IMR-90 (cell line): ENCODE measurements around the gene GNPTG. TPM values are rescaled to one million over a fixed set of nuclear protein-coding genes. Genes with fewer than 3 reads are reported as not detected.

Source experiments
- ATAC-seq: fragments of 200-7000 bp; cut with Tn5 transposase; 2 replicates; pipeline ENCODE4 v1.9.1; 2020; ENCODE audit warnings: low read depth, mild to moderate bottlenecking, moderate library complexity
- BruUV-seq: library from RNA; stranded (reverse); fragments of 400-500 nt; replicated peaks from 2 replicates; lab custom pipeline; 2021; lab: Mats Ljungman, UMichigan
- CTCF ChIA-PET: fragments of 300-600 bp; formaldehyde crosslinking; extraction: SDS; loops from one replicate; lab custom pipeline; 2021; ENCODE audit warnings: antibody characterized with exemption; lab: Yijun Ruan, JAX
- POLR2A ChIA-PET: fragments of 300-600 bp; sonication (Branson Sonifier 250); formaldehyde crosslinking; loops from one replicate; lab custom pipeline; 2022; ENCODE audit warnings: antibody characterized with exemption; ENCODE audit not compliant: unreplicated experiment; lab: Charles Lee
- DNase-seq: peaks from one replicate; pipeline ENCODE4 v3.0.0; 2013
- H2AFZ ChIP-seq: replicated peaks from 2 replicates; pipeline ENCODE3; 2013; ENCODE audit warnings: low read length, mild to moderate bottlenecking; ENCODE audit not compliant: poor library complexity
- H2AK5ac ChIP-seq: 2 replicates; pipeline ENCODE4 v1.6.1; 2013; ENCODE audit warnings: low read depth, low read length, inconsistent platforms
- H2AK9ac ChIP-seq: replicated peaks from 2 replicates; pipeline ENCODE3; 2013; ENCODE audit warnings: mild to moderate bottlenecking, low read depth, low read length, moderate library complexity; ENCODE audit not compliant: poor library complexity
- H2BK120ac ChIP-seq: 2 replicates; pipeline ENCODE4 v1.6.1; 2013; ENCODE audit warnings: low read depth, low read length, inconsistent platforms
- H2BK15ac ChIP-seq: 3 replicates; pipeline ENCODE4 v1.6.1; 2013; ENCODE audit warnings: low read depth, low read length, inconsistent platforms
- H2BK20ac ChIP-seq: 2 replicates; pipeline ENCODE4 v1.6.1; 2013; ENCODE audit warnings: low read depth, mild to moderate bottlenecking, inconsistent platforms, low read length, moderate library complexity
- H2BK5ac ChIP-seq: 2 replicates; pipeline ENCODE4 v1.6.1; 2013; ENCODE audit warnings: mild to moderate bottlenecking, low read depth, low read length, inconsistent platforms; ENCODE audit not compliant: poor library complexity, severe bottlenecking
- H3K14ac ChIP-seq: replicated peaks from 2 replicates; pipeline ENCODE4 v1.6.1; 2013; ENCODE audit warnings: low read depth, low read length, inconsistent platforms
- H3K18ac ChIP-seq: 2 replicates; pipeline ENCODE4 v1.6.1; 2013; ENCODE audit warnings: low read depth, low read length, control low read depth
- H3K23ac ChIP-seq: 2 replicates; pipeline ENCODE4 v1.6.1; 2013; ENCODE audit warnings: low read depth, low read length, inconsistent platforms
- H3K27ac ChIP-seq: 2 replicates; pipeline ENCODE4 v1.5.1; 2013; ENCODE audit warnings: mild to moderate bottlenecking, control low read depth, low read length; ENCODE audit not compliant: insufficient read depth
- H3K27me3 ChIP-seq: 2 replicates; pipeline ENCODE4 v1.6.1; 2013; ENCODE audit warnings: low read length; ENCODE audit not compliant: control insufficient read depth, insufficient read depth
- H3K36me3 ChIP-seq: 2 replicates; pipeline ENCODE4 v1.6.1; 2013; ENCODE audit warnings: low read length, mixed read lengths; ENCODE audit not compliant: control insufficient read depth, insufficient read depth
- H3K4ac ChIP-seq: 2 replicates; pipeline ENCODE4 v1.6.1; 2013; ENCODE audit warnings: low read depth, low read length, inconsistent platforms
- H3K4me1 ChIP-seq: 2 replicates; pipeline ENCODE4 v1.6.1; 2013; ENCODE audit warnings: low read length, mixed read lengths; ENCODE audit not compliant: control insufficient read depth, insufficient read depth
- H3K4me2 ChIP-seq: 2 replicates; pipeline ENCODE4 v1.6.1; 2013; ENCODE audit warnings: low read depth, mild to moderate bottlenecking, control low read depth, low read length, moderate library complexity
- H3K4me3 ChIP-seq: 2 replicates; pipeline ENCODE4 v1.5.1; 2013; ENCODE audit warnings: low read depth, mild to moderate bottlenecking, control low read depth, low read length, moderate library complexity; ENCODE audit not compliant: insufficient read depth
- H3K56ac ChIP-seq: 2 replicates; pipeline ENCODE4 v1.6.1; 2013; ENCODE audit warnings: low read length, inconsistent platforms; ENCODE audit not compliant: insufficient read depth; ENCODE audit errors: extremely low read depth
- H3K79me1 ChIP-seq, 2 experiments: 2 replicates each; pipeline ENCODE4 v1.6.1; 2013; ENCODE audit warnings: low read length in 2 of 2, inconsistent platforms in 1 of 2, low read depth in 1 of 2
- H3K9ac ChIP-seq: 2 replicates; pipeline ENCODE4 v1.6.1; 2013; ENCODE audit warnings: low read depth, low read length, control low read depth
- H3K9me1 ChIP-seq: 2 replicates; pipeline ENCODE4 v1.6.1; 2013; ENCODE audit warnings: low read length, inconsistent platforms; ENCODE audit not compliant: insufficient read depth
- H3K9me3 ChIP-seq: 2 replicates; pipeline ENCODE4 v1.6.1; 2013; ENCODE audit warnings: low read length; ENCODE audit not compliant: control insufficient read depth, insufficient read depth
- H4K20me1 ChIP-seq: 2 replicates; pipeline ENCODE4 v1.6.1; 2013; ENCODE audit warnings: low read length, inconsistent platforms; ENCODE audit not compliant: insufficient read depth
- H4K5ac ChIP-seq: 2 replicates; pipeline ENCODE4 v1.6.1; 2013; ENCODE audit warnings: mild to moderate bottlenecking, low read depth, low read length, control low read depth
- H4K8ac ChIP-seq, 2 experiments: 2 replicates each; pipeline ENCODE4 v1.6.1; 2013; ENCODE audit warnings: low read depth in 2 of 2, low read length in 2 of 2, control low read depth in 1 of 2, inconsistent platforms in 1 of 2
- H4K91ac ChIP-seq: 2 replicates; pipeline ENCODE4 v1.6.1; 2013; ENCODE audit warnings: low read depth, low read length, inconsistent platforms; ENCODE audit not compliant: insufficient read depth
- BHLHE40 ChIP-seq: fragments of 150-350 bp; IDR thresholded peaks from 2 replicates; pipeline ENCODE4 v1.6.1; 2016; ENCODE audit warnings: mild to moderate bottlenecking, low read depth, low read length
- CTCF ChIP-seq: conservative IDR thresholded peaks from 2 replicates; pipeline ENCODE4 v1.5.1; 2012; ENCODE audit warnings: mild to moderate bottlenecking, low read depth, low read length, improper control_type of control experiment
- ELK1 ChIP-seq: fragments of 150-350 bp; IDR thresholded peaks from 2 replicates; pipeline ENCODE4 v1.6.1; 2016; ENCODE audit warnings: low read depth, mild to moderate bottlenecking, low read length, moderate library complexity, borderline replicate concordance
- MAFK ChIP-seq: IDR thresholded peaks from 2 replicates; pipeline ENCODE4 v1.6.1; 2012; ENCODE audit warnings: low read depth, low read length, improper control_type of control experiment
- MAZ ChIP-seq: IDR thresholded peaks from 2 replicates; pipeline ENCODE4 v1.6.1; 2012; ENCODE audit warnings: low read depth, mild to moderate bottlenecking, low read length, improper control_type of control experiment, moderate library complexity, borderline replicate concordance
- MXI1 ChIP-seq: IDR thresholded peaks from 2 replicates; pipeline ENCODE4 v1.6.1; 2012; ENCODE audit warnings: low read depth, mild to moderate bottlenecking, low read length, moderate library complexity, borderline replicate concordance
- NFE2L2 ChIP-seq: fragments of 150-350 bp; IDR thresholded peaks from 2 replicates; pipeline ENCODE4 v1.6.1; 2016; ENCODE audit warnings: low read depth, mild to moderate bottlenecking, low read length
- POLR2A ChIP-seq: IDR thresholded peaks from 2 replicates; pipeline ENCODE4 v1.6.1; 2012; ENCODE audit warnings: mild to moderate bottlenecking, low read depth, low read length
- RAD21 ChIP-seq: IDR thresholded peaks from 2 replicates; pipeline ENCODE4 v1.6.1; 2012; ENCODE audit warnings: low read length, improper control_type of control experiment
- RCOR1 ChIP-seq: IDR thresholded peaks from 2 replicates; pipeline ENCODE4 v1.6.1; 2012; ENCODE audit warnings: mild to moderate bottlenecking, low read length, improper control_type of control experiment; ENCODE audit not compliant: insufficient replicate concordance
- RFX5 ChIP-seq: IDR thresholded peaks from 2 replicates; pipeline ENCODE4 v1.8.0; 2012; ENCODE audit warnings: low read depth, mild to moderate bottlenecking, low read length, moderate library complexity
- SMC3 ChIP-seq: fragments of 150-350 bp; IDR thresholded peaks from 2 replicates; pipeline ENCODE4 v1.6.1; 2016; ENCODE audit warnings: low read depth, mild to moderate bottlenecking, antibody characterized with exemption, low read length, moderate library complexity
- USF2 ChIP-seq: fragments of 150-350 bp; IDR thresholded peaks from 2 replicates; pipeline ENCODE4 v1.6.1; 2017; ENCODE audit warnings: mild to moderate bottlenecking, antibody characterized with exemption, low read length, low read depth
- WGBS, 2 experiments: methylation state at CpG; one replicate each; pipeline versions ENCODE4 v1.1.5 to v1.1.7; 2013; ENCODE audit warnings: missing lambda C conversion rate in 2 of 2; ENCODE audit not compliant: insufficient read length in 1 of 2; ENCODE audit errors: extremely low coverage in 2 of 2; 5-methylcytosine and 5-hydroxymethylcytosine counted together
- dilution Hi-C: fragments of 300-500 bp; cut with HindIII; formaldehyde crosslinking; loops from one replicate; pipeline ENCODE4 v1.14.3; 2018; ENCODE audit warnings: low sequenced_read_pairs; ENCODE audit not compliant: unreplicated experiment
- in situ Hi-C: fragments of 300-500 bp; cut with MboI; formaldehyde crosslinking; loops from 3 replicates; pipeline ENCODE4 v1.14.3; 2019; ENCODE audit warnings: low sequenced_read_pairs, inconsistent platforms, mixed read lengths
- intact Hi-C: fragments of 100-400 bp; cut with micrococcal nuclease; formaldehyde crosslinking; loops from 2 replicates; pipeline ENCODE4 v1.10.0; 2022
- polyA plus RNA-seq, 3 experiments: library from polyadenylated mRNA; depleted of rRNA; stranded (reverse); fragments of >200 nt; gene quantifications; 2 replicates each; pipeline ENCODE4 v1.2.3, GENCODE V29; 2012; ENCODE audit warnings: low replicate concordance in 1 of 3
- total RNA-seq: library from RNA; depleted of rRNA; stranded (reverse); fragments of >200 nt; gene quantifications from 2 replicates; pipeline ENCODE4 v1.2.3, GENCODE V29; 2012

The GNPTG gene
- total and polyA plus RNA-seq, 2 of the 4 experiments (the other 2 are of a cell fraction): 14.9 to 70.8 TPM

GRCh38 chr16:1323296-1324239 is 28.2 kb upstream of the GNPTG start:
- no peak overlapping the region for H2BK120ac ChIP-seq

More at GRCh38 chr16:1323296-1324239, 28.2 kb upstream of the GNPTG start:
- peaks cover 60% of the 10 kb centered on the region for H3K36me3 ChIP-seq
- H3K4me1 ChIP-seq: no peaks in the 10 kb centered on the region
- no peak overlapping the region for H2BK5ac ChIP-seq
- no peak overlapping the region for H3K27ac ChIP-seq
- H3K9me1 ChIP-seq: no peaks in the 10 kb centered on the region
- TF ChIP-seq RCOR1: no peak
- TF ChIP-seq MXI1: no peak
- no peak for TF ChIP-seq RFX5
- no peak for TF ChIP-seq CTCF
- TF ChIP-seq POLR2A: no peak
- no peak for TF ChIP-seq SMC3
- TF ChIP-seq BHLHE40: no peak
- no peak for TF ChIP-seq ELK1
- no peak for TF ChIP-seq MAZ
- no peak for TF ChIP-seq USF2
- no peak for TF ChIP-seq RAD21
- no peak for TF ChIP-seq MAFK
- no peak for TF ChIP-seq NFE2L2
- BruUV-seq: no TSS peak
- H2AK9ac ChIP-seq: peak overlapping the region; percentile 82
- peaks cover 10 to 28% of the 10 kb centered on the region in 2 experiments for H3K79me1 ChIP-seq
- H3K14ac ChIP-seq: no peak overlapping the region
- no peak overlapping the region for H3K56ac ChIP-seq
- intact Hi-C loops (no loop called here), dilution Hi-C loops (no loop called here), in situ Hi-C loops (no loop called here)
- no peak overlapping the region for H3K4ac ChIP-seq
- peaks cover 46% of the 10 kb centered on the region for H4K20me1 ChIP-seq
- no peak overlapping the region for H2AK5ac ChIP-seq
- H2AFZ ChIP-seq: no peak overlapping the region
- H2BK20ac ChIP-seq: no peak overlapping the region
- no peak overlapping the region for H3K23ac ChIP-seq
- H3K9me3 ChIP-seq: no peaks in the 10 kb centered on the region
- no peak overlapping the region for H2BK15ac ChIP-seq
- H3K18ac ChIP-seq: no peak overlapping the region
- ChIA-PET POLR2A (no interaction called here), CTCF (no interaction called here)
- no peaks in the 10 kb centered on the region for H3K27me3 ChIP-seq
- H4K8ac ChIP-seq: no peak overlapping the region
- H4K5ac ChIP-seq: no peak overlapping the region
- 93% methylated on average over 29 of the region's 35 CpGs; no CpG with 5 or more reads in 1 of the 2 experiments for WGBS, 2 experiments
- H3K4me3 ChIP-seq: no peak overlapping the region
- no peak overlapping the region for H3K9ac ChIP-seq
- ATAC-seq: no peak
- no peak overlapping the region for H3K4me2 ChIP-seq
- no peak for DNase-seq
- H4K91ac ChIP-seq: no peak overlapping the region
